H9 (cell line): ENCODE data around the gene METRN. TPM values are rescaled to one million over a fixed set of nuclear protein-coding genes. Genes with fewer than 3 reads are reported as not detected.
A peak's percentile ranks its signal among the peaks of the same experiment; 100 is the strongest.

Experiments used
- DNase-seq: peaks from one replicate; pipeline ENCODE4 v3.0.0-alpha.2; 2017
- H2AFZ ChIP-seq: one replicate; pipeline ENCODE4 v1.6.1; 2013; ENCODE audit warnings: mild to moderate bottlenecking, low read length, control low read depth, moderate library complexity
- H2AK5ac ChIP-seq: 2 replicates; pipeline ENCODE4 v1.6.1; 2013; ENCODE audit warnings: low read length, control low read depth, mixed read lengths; ENCODE audit not compliant: insufficient read length
- H2BK120ac ChIP-seq: one replicate; pipeline ENCODE4 v1.6.1; 2013; ENCODE audit warnings: low read depth, mild to moderate bottlenecking, low read length, control low read depth, inconsistent platforms; ENCODE audit not compliant: poor library complexity, severe bottlenecking
- H2BK12ac ChIP-seq: 2 replicates; pipeline ENCODE4 v1.6.1; 2013; ENCODE audit warnings: low read length, control low read depth, mixed read lengths, low read depth; ENCODE audit not compliant: insufficient read length
- H2BK15ac ChIP-seq: 2 replicates; pipeline ENCODE4 v1.6.1; 2013; ENCODE audit warnings: low read depth, low read length, control low read depth
- H2BK20ac ChIP-seq: one replicate; pipeline ENCODE4 v1.6.1; 2013; ENCODE audit warnings: low read depth, mild to moderate bottlenecking, low read length, control low read depth, inconsistent platforms; ENCODE audit not compliant: poor library complexity, severe bottlenecking
- H2BK5ac ChIP-seq: 2 replicates; pipeline ENCODE4 v1.6.1; 2013; ENCODE audit warnings: low read length, control low read depth, mixed read lengths; ENCODE audit not compliant: insufficient read length
- H3K14ac ChIP-seq: 2 replicates; pipeline ENCODE4 v1.6.1; 2013; ENCODE audit warnings: low read length, control low read depth; ENCODE audit not compliant: insufficient read depth
- H3K18ac ChIP-seq: 2 replicates; pipeline ENCODE4 v1.6.1; 2013; ENCODE audit warnings: low read depth, mild to moderate bottlenecking, mixed read lengths, low read length, control low read depth; ENCODE audit not compliant: insufficient read length
- H3K23ac ChIP-seq: 2 replicates; pipeline ENCODE4 v1.6.1; 2013; ENCODE audit warnings: low read length, control low read depth, mixed read lengths, low read depth; ENCODE audit not compliant: insufficient read length
- H3K23me2 ChIP-seq: 2 replicates; pipeline ENCODE4 v1.6.1; 2013; ENCODE audit warnings: low read depth, mild to moderate bottlenecking, mixed read lengths, low read length, control low read depth; ENCODE audit not compliant: insufficient read length, poor library complexity, severe bottlenecking
- H3K27ac ChIP-seq: 2 replicates; pipeline ENCODE4 v1.5.1; 2013; ENCODE audit warnings: low read length, control low read depth, mixed read lengths, low read depth; ENCODE audit not compliant: insufficient read length
- H3K27me3 ChIP-seq: 2 replicates; pipeline ENCODE4 v1.6.1; 2013; ENCODE audit warnings: low read length, control low read depth, inconsistent platforms; ENCODE audit not compliant: insufficient read depth
- H3K4ac ChIP-seq: 2 replicates; pipeline ENCODE4 v1.6.1; 2013; ENCODE audit warnings: low read depth, mild to moderate bottlenecking, control low read depth, inconsistent platforms, low read length, moderate library complexity
- H3K4me1 ChIP-seq: 2 replicates; pipeline ENCODE4 v1.6.1; 2013; ENCODE audit warnings: low read length, control low read depth, inconsistent platforms; ENCODE audit not compliant: insufficient read depth
- H3K4me2 ChIP-seq: 2 replicates; pipeline ENCODE4 v1.6.1; 2013; ENCODE audit warnings: low read length, control low read depth, mixed read lengths; ENCODE audit not compliant: insufficient read length, insufficient read depth
- H3K56ac ChIP-seq: 2 replicates; pipeline ENCODE4 v1.6.1; 2013; ENCODE audit warnings: low read depth, mild to moderate bottlenecking, mixed read lengths, low read length, control low read depth; ENCODE audit not compliant: insufficient read length
- H3K79me1 ChIP-seq: 2 replicates; pipeline ENCODE4 v1.6.1; 2013; ENCODE audit warnings: low read depth, mild to moderate bottlenecking, moderate library complexity, low read length, control low read depth, inconsistent platforms; ENCODE audit not compliant: insufficient read depth, poor library complexity, severe bottlenecking
- H3K79me2 ChIP-seq: 2 replicates; pipeline ENCODE4 v1.6.1; 2013; ENCODE audit warnings: low read length, control low read depth, inconsistent platforms; ENCODE audit not compliant: insufficient read depth
- H3K9ac ChIP-seq: 2 replicates; pipeline ENCODE4 v1.6.1; 2013; ENCODE audit warnings: low read length, control low read depth, mixed read lengths; ENCODE audit not compliant: insufficient read length; ENCODE audit errors: extremely low read depth
- H3K9me3 ChIP-seq: one replicate; pipeline ENCODE4 v1.6.1; 2013; ENCODE audit warnings: low read depth, low read length, inconsistent platforms; ENCODE audit not compliant: control insufficient read depth
- H3T11ph ChIP-seq: one replicate; pipeline ENCODE4 v1.6.1; 2013; ENCODE audit warnings: mild to moderate bottlenecking, low read length, control low read depth, inconsistent platforms
- H4K20me1 ChIP-seq: one replicate; pipeline ENCODE4 v1.6.1; 2013; ENCODE audit not compliant: control insufficient read depth, insufficient read length, insufficient read depth
- H4K5ac ChIP-seq: 2 replicates; pipeline ENCODE4 v1.6.1; 2013; ENCODE audit warnings: low read depth, mild to moderate bottlenecking, mixed read lengths, low read length, control low read depth; ENCODE audit not compliant: insufficient read length
- H4K8ac ChIP-seq: replicated peaks from 2 replicates; pipeline ENCODE4 v1.6.1; 2013; ENCODE audit warnings: low read length, control low read depth, mixed read lengths, low read depth; ENCODE audit not compliant: insufficient read length
- H4K91ac ChIP-seq: 2 replicates; pipeline ENCODE4 v1.6.1; 2013; ENCODE audit warnings: low read depth, mild to moderate bottlenecking, moderate library complexity, mixed read lengths, low read length, control low read depth; ENCODE audit not compliant: insufficient read length
- H3K27ac Mint-ChIP-seq, 3 experiments: 2 replicates in 2 of 3; 3 replicates in 1 of 3; pipeline ENCODE4 v1.8.0; 2020 to 2021; ENCODE audit warnings: mixed read lengths in 3 of 3, mild to moderate bottlenecking in 1 of 3, moderate library complexity in 1 of 3
- H3K27me3 Mint-ChIP-seq: 2 replicates; pipeline ENCODE4 v1.8.0; 2021; ENCODE audit warnings: low read depth, mild to moderate bottlenecking, moderate library complexity, mixed read lengths
- H3K36me3 Mint-ChIP-seq, 3 experiments: 2 replicates in 2 of 3; 3 replicates in 1 of 3; pipeline ENCODE4 v1.8.0; 2020 to 2021; ENCODE audit warnings: low read depth in 3 of 3, mixed read lengths in 3 of 3; ENCODE audit not compliant: insufficient read depth in 1 of 3
- H3K4me1 Mint-ChIP-seq, 2 experiments: 2 replicates each; pipeline ENCODE4 v1.8.0; 2020; ENCODE audit warnings: mixed read lengths in 2 of 2
- H3K4me3 Mint-ChIP-seq, 2 experiments: 2 replicates in 1 of 2; 3 replicates in 1 of 2; pipeline ENCODE4 v1.8.0; 2020 to 2021; ENCODE audit warnings: mild to moderate bottlenecking in 2 of 2, mixed read lengths in 2 of 2, moderate library complexity in 1 of 2
- H3K9me3 Mint-ChIP-seq, 2 experiments: 2 replicates in 1 of 2; 3 replicates in 1 of 2; pipeline ENCODE4 v1.8.0; 2020; ENCODE audit warnings: mild to moderate bottlenecking in 2 of 2, mixed read lengths in 2 of 2, moderate library complexity in 1 of 2
- CTCF ChIP-seq: fragments of 200-600 bp; sonication (generic); conservative IDR thresholded peaks from 3 replicates; pipeline ENCODE4 v1.8.0; 2021; ENCODE audit warnings: antibody characterized with exemption, mild to moderate bottlenecking
- WGBS: extraction: QIAGEN DNeasy Blood & Tissue Kit; methylation state at CpG from one replicate; pipeline ENCODE4 v1.1.7; 2013; ENCODE audit warnings: missing lambda C conversion rate, low lambda C conversion rate, mixed read lengths; ENCODE audit not compliant: insufficient read length; ENCODE audit errors: extremely low coverage; 5-methylcytosine and 5-hydroxymethylcytosine counted together
- total RNA-seq: library from RNA; stranded (reverse); gene quantifications from 2 replicates; pipeline ENCODE4 v1.2.1, GENCODE V29; 2021

METRN gene
- total RNA-seq, 1 experiment from 2014 or later = 26.2 TPM

- Mint-ChIP-seq H3K9me3 (no peaks in the 10 kb centered on the region), H3K27ac (no peak overlapping the region), H3K4me3 (peak overlapping the region in 1 of 2 experiments; percentile 29; a peak in 1 of 5 replicates), H3K27me3 (peaks cover 27% of the 10 kb centered on the region), H3K36me3 (peaks cover 0 to 5% (median 3%) of the 10 kb centered on the region in 3 experiments; a peak in 1 of 7 replicates), H3K4me1 (peaks cover 8 to 18% of the 10 kb centered on the region in 2 experiments)
- Histone ChIP-seq H3K56ac (no peak overlapping the region), H2BK120ac (no peak overlapping the region), H2AK5ac (no peak overlapping the region), H3K4me1 (no peaks in the 10 kb centered on the region), H2BK20ac (no peak overlapping the region), H4K5ac (no peak overlapping the region), H2BK15ac (no peak overlapping the region), H3K79me1 (no peaks in the 10 kb centered on the region), H2AFZ (no peak overlapping the region), H3K9me3 (no peaks in the 10 kb centered on the region), H3K23me2 (peaks cover 2% of the 10 kb centered on the region), H4K91ac (no peak overlapping the region), H3K4ac (no peak overlapping the region), H3K9ac (no peak overlapping the region), H2BK12ac (no peak overlapping the region), H3K18ac (no peak overlapping the region), H3K23ac (no peak overlapping the region), H4K20me1 (no peaks in the 10 kb centered on the region), H4K8ac (no peak overlapping the region), H2BK5ac (no peak overlapping the region), H3K4me2 (no peak overlapping the region), H3K27me3 (no peaks in the 10 kb centered on the region), H3K14ac (no peak overlapping the region), H3T11ph (no peak overlapping the region), H3K79me2 (no peaks in the 10 kb centered on the region), H3K27ac (no peak overlapping the region)
- no CpG with 5 or more reads among the region's 51 CpGs for WGBS
- TF ChIP-seq CTCF = no peak
- DNase-seq = no peak
Measured at GRCh38 chr16:721765-722540, 7.0 kb downstream of the METRN start.
